CD14-positive monocyte (primary cell): Measurements from ENCODE around the gene PITPNM2. TPM values are rescaled to one million over a fixed set of nuclear protein-coding genes. Genes with fewer than 3 reads are reported as not detected.

Experiments used
- DNase-seq, 3 donors: peaks; one replicate each; pipeline ENCODE4 v3.0.0-alpha.2; 2011 to 2022
- H2AFZ ChIP-seq: 2 replicates; pipeline ENCODE4 v1.6.0; 2012; ENCODE audit warnings: mild to moderate bottlenecking, low read depth, low read length, inconsistent platforms; ENCODE audit not compliant: insufficient read depth, poor library complexity, severe bottlenecking
- H3K27ac ChIP-seq, 2 donors: 1 replicate in 1 of 2; 2 replicates in 1 of 2; pipeline ENCODE4 v1.5.1; 2012 to 2013; ENCODE audit warnings: low read length in 2 of 2, control low read depth in 1 of 2, inconsistent platforms in 1 of 2, low read depth in 1 of 2, mild to moderate bottlenecking in 1 of 2
- H3K27me3 ChIP-seq, 2 donors: one replicate each; pipeline versions ENCODE4 v1.6.0 to v1.6.1; 2011 to 2013; ENCODE audit warnings: low read length in 2 of 2; ENCODE audit not compliant: control insufficient read depth in 2 of 2, insufficient read depth in 2 of 2
- H3K36me3 ChIP-seq, 2 donors: replicated peaks in 1 of 2; 1 replicate in 1 of 2; 2 replicates in 1 of 2; pipeline versions ENCODE4 v1.5.1 to v1.6.1; 2012 to 2013; ENCODE audit warnings: low read length in 2 of 2, control low read depth in 1 of 2, inconsistent platforms in 1 of 2, mild to moderate bottlenecking in 1 of 2; ENCODE audit not compliant: insufficient read depth in 2 of 2, control insufficient read depth in 1 of 2
- H3K4me1 ChIP-seq, 2 donors: 1 replicate in 1 of 2; 2 replicates in 1 of 2; pipeline versions ENCODE4 v1.5.1 to v1.6.1; 2012 to 2013; ENCODE audit warnings: low read length in 2 of 2, control low read depth in 1 of 2, inconsistent platforms in 1 of 2, mild to moderate bottlenecking in 1 of 2, moderate library complexity in 1 of 2; ENCODE audit not compliant: insufficient read depth in 2 of 2, control insufficient read depth in 1 of 2
- H3K4me2 ChIP-seq: replicated peaks from 2 replicates; pipeline ENCODE3; 2012; ENCODE audit warnings: low read length, moderate library complexity, mild to moderate bottlenecking; ENCODE audit not compliant: poor library complexity, severe bottlenecking; ENCODE audit errors: extremely low read depth
- H3K4me3 ChIP-seq, 3 experiments: fragments of 200-600 bp in 1 of 3; sonication (generic) in 1 of 3; replicated peaks in 1 of 3; 1 replicate in 2 of 3; 2 replicates in 1 of 3; pipeline ENCODE4 v1.5.1; 2011 to 2013; ENCODE audit warnings: low read length in 3 of 3, mild to moderate bottlenecking in 3 of 3, control low read depth in 2 of 3, low read depth in 2 of 3, inconsistent platforms in 1 of 3, moderate library complexity in 1 of 3
- H3K79me2 ChIP-seq: 2 replicates; pipeline ENCODE4 v1.6.0; 2012; ENCODE audit warnings: mild to moderate bottlenecking, control low read depth, inconsistent platforms, low read length, moderate library complexity; ENCODE audit not compliant: insufficient read depth
- H3K9ac ChIP-seq: 2 replicates; pipeline ENCODE4 v1.6.0; 2017; ENCODE audit warnings: low read length, mild to moderate bottlenecking; ENCODE audit not compliant: insufficient read depth, poor library complexity, severe bottlenecking
- H3K9me3 ChIP-seq, 2 donors: replicated peaks in 1 of 2; 1 replicate in 1 of 2; 2 replicates in 1 of 2; pipeline versions ENCODE4 v1.5.1 to v1.6.1; 2012 to 2013; ENCODE audit warnings: low read length in 2 of 2, control low read depth in 1 of 2; ENCODE audit not compliant: control insufficient read depth in 1 of 2, insufficient read depth in 1 of 2
- H4K20me1 ChIP-seq: 2 replicates; pipeline ENCODE4 v1.6.0; 2012; ENCODE audit warnings: mild to moderate bottlenecking, low read length, control low read depth, moderate library complexity; ENCODE audit not compliant: insufficient read depth
- H3K27ac Mint-ChIP-seq, 7 donors: one replicate each; pipeline ENCODE4 v1.8.0; 2020; ENCODE audit warnings: mild to moderate bottlenecking in 7 of 7, mixed read lengths in 7 of 7, moderate library complexity in 6 of 7, inconsistent platforms in 2 of 7
- H3K27me3 Mint-ChIP-seq, 3 donors: one replicate each; pipeline ENCODE4 v1.8.0; 2021 to 2022; ENCODE audit warnings: low read depth in 3 of 3, mild to moderate bottlenecking in 3 of 3, mixed read lengths in 3 of 3, moderate library complexity in 3 of 3, inconsistent platforms in 1 of 3
- H3K36me3 Mint-ChIP-seq, 2 donors: one replicate each; pipeline ENCODE4 v1.8.0; 2020; ENCODE audit warnings: mixed read lengths in 2 of 2, inconsistent platforms in 1 of 2, mild to moderate bottlenecking in 1 of 2
- H3K4me1 Mint-ChIP-seq: one replicate; pipeline ENCODE4 v1.8.0; 2020; ENCODE audit warnings: mild to moderate bottlenecking, mixed read lengths
- H3K4me3 Mint-ChIP-seq, 2 donors: one replicate each; pipeline ENCODE4 v1.8.0; 2020; ENCODE audit warnings: mild to moderate bottlenecking in 2 of 2, mixed read lengths in 2 of 2, moderate library complexity in 1 of 2
- H3K9me3 Mint-ChIP-seq, 7 donors: one replicate each; pipeline ENCODE4 v1.8.0; 2020 to 2022; ENCODE audit warnings: mixed read lengths in 7 of 7, mild to moderate bottlenecking in 6 of 7, moderate library complexity in 6 of 7, inconsistent platforms in 2 of 7
- WGBS: methylation state at CpG from one replicate; pipeline ENCODE4 v1.1.5; 2013; ENCODE audit warnings: missing lambda C conversion rate; ENCODE audit not compliant: insufficient coverage; 5-methylcytosine and 5-hydroxymethylcytosine counted together
- intact Hi-C, 2 donors: fragments of 100-400 bp; cut with micrococcal nuclease; formaldehyde crosslinking; loops; one replicate each; pipeline versions ENCODE4 v1.15.0 to v1.15.1; 2023
- polyA plus RNA-seq, 3 donors: library from polyadenylated mRNA; depleted of rRNA in 1 of 3; unstranded in 2 of 3; stranded (reverse) in 1 of 3; fragments of 300-500 nt in 2 of 3; fragments of >200 nt in 1 of 3; fragmentation: Illumina TruSeq in 2 of 3; gene quantifications; 1 replicate in 2 of 3; 2 replicates in 1 of 3; pipeline ENCODE4 v1.2.3, GENCODE V29; 2012 to 2021
- TF ChIP-seq, protein P1 (sequence below): fragments of 200-600 bp; IDR thresholded peaks from one replicate; pipeline ENCODE4 v1.8.0; 2022; ENCODE audit warnings: antibody characterized with exemption, mild to moderate bottlenecking

Gene PITPNM2
- polyA plus RNA-seq, 3 donors = 0.08 to 0.67 TPM; not detected in 1

DNA sequence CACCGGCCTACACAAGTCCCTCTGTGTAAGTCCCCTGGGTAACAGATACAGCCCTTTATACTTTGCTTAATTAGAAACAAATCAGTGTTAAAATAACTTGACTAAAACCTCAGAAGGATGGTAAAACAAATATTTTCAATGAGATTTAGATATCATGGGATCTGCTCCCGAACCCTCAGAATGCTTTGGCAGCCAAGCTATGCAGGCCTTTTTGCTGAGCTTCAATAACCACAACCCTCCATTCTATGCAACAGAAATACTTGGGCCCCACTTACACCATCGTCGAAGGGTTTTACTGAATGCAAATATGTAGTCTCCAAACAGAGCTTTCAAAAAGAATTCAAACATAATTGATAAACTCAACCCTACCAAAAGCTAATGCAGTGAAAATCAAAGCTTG is 29.3 kb upstream of the PITPNM2 start:
- no peaks in the 10 kb centered on the region for H3K27me3 Mint-ChIP-seq
- no peaks in the 10 kb centered on the region for H3K79me2 ChIP-seq
- H3K4me2 ChIP-seq = no peak overlapping the region
- no peaks in the 10 kb centered on the region for H3K4me1 Mint-ChIP-seq
- intact Hi-C loops = no loop called here
- H3K9me3 Mint-ChIP-seq = no peaks in the 10 kb centered on the region
- no peaks in the 10 kb centered on the region for H3K27me3 ChIP-seq
- H3K4me1 ChIP-seq = no peaks in the 10 kb centered on the region
- no peaks in the 10 kb centered on the region for H3K9me3 ChIP-seq
- H3K27ac ChIP-seq = no peak overlapping the region
- TF ChIP-seq, protein P1, sequence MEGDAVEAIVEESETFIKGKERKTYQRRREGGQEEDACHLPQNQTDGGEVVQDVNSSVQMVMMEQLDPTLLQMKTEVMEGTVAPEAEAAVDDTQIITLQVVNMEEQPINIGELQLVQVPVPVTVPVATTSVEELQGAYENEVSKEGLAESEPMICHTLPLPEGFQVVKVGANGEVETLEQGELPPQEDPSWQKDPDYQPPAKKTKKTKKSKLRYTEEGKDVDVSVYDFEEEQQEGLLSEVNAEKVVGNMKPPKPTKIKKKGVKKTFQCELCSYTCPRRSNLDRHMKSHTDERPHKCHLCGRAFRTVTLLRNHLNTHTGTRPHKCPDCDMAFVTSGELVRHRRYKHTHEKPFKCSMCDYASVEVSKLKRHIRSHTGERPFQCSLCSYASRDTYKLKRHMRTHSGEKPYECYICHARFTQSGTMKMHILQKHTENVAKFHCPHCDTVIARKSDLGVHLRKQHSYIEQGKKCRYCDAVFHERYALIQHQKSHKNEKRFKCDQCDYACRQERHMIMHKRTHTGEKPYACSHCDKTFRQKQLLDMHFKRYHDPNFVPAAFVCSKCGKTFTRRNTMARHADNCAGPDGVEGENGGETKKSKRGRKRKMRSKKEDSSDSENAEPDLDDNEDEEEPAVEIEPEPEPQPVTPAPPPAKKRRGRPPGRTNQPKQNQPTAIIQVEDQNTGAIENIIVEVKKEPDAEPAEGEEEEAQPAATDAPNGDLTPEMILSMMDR = no peak
- H3K36me3 Mint-ChIP-seq = peaks cover 59 to 86% of the 10 kb centered on the region in 2 donors
- peaks cover 67 to 71% of the 10 kb centered on the region in 2 donors for H3K36me3 ChIP-seq
- H3K9ac ChIP-seq = no peak overlapping the region
- H3K27ac Mint-ChIP-seq = no peak overlapping the region
- H3K4me3 ChIP-seq = no peak overlapping the region
- H3K4me3 Mint-ChIP-seq = no peak overlapping the region
- DNase-seq = no peak
- no peak overlapping the region for H2AFZ ChIP-seq
- no CpG with 5 or more reads among the region's 4 CpGs for WGBS
- no peaks in the 10 kb centered on the region for H4K20me1 ChIP-seq

DNA sequence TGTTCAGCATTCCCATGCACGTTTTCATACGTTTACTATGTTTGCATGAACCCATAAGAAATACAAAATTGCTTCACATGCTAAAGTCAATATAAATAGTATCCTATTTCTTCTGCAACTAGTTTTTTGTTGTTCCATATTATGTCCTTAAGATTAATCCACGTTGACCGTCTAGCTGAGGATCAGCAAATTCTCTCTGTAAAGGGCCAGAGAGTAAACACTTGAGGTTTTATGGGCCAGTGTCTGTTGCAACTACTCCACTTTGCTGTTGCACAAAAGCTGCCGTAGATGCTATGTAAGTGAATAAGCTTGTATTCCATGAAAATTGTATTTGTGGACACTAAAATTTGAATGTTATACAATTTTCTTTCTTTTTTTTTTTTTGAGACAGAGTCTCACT is 21.1 kb upstream of the PITPNM2 start:
- peaks cover 53 to 77% of the 10 kb centered on the region in 2 donors for H3K36me3 Mint-ChIP-seq
- H3K27me3 ChIP-seq = no peaks in the 10 kb centered on the region
- no peaks in the 10 kb centered on the region for H3K79me2 ChIP-seq
- WGBS = 50% methylated on average over 2 of the region's 5 CpGs
- H3K9me3 ChIP-seq = no peaks in the 10 kb centered on the region
- no peak overlapping the region for H3K27ac Mint-ChIP-seq
- no peak for DNase-seq
- no peak overlapping the region for H3K4me3 Mint-ChIP-seq
- no peaks in the 10 kb centered on the region for H3K9me3 Mint-ChIP-seq
- peaks cover 31 to 61% of the 10 kb centered on the region in 2 donors for H3K36me3 ChIP-seq
- no peaks in the 10 kb centered on the region for H3K4me1 Mint-ChIP-seq
- intact Hi-C loops = no loop called here
- no peaks in the 10 kb centered on the region for H3K4me1 ChIP-seq
- no peaks in the 10 kb centered on the region for H3K27me3 Mint-ChIP-seq
- H2AFZ ChIP-seq = no peak overlapping the region
- H3K4me2 ChIP-seq = no peak overlapping the region
- H3K9ac ChIP-seq = no peak overlapping the region
- no peaks in the 10 kb centered on the region for H4K20me1 ChIP-seq
- no peak overlapping the region for H3K27ac ChIP-seq
- TF ChIP-seq, protein P1 = no peak
- H3K4me3 ChIP-seq = no peak overlapping the region
